RWPE2 (cell line): ENCODE data around the gene STK32A.

Source experiments
- ATAC-seq: fragments of 200-7000 bp; cut with Tn5 transposase; 3 replicates; pipeline ENCODE4 v1.9.1; 2021; ENCODE audit warnings: low read depth
- DNase-seq: peaks from one replicate; pipeline ENCODE4 v3.0.0-alpha.2; 2020; ENCODE audit warnings: low spot score
- H3K27ac ChIP-seq: fragments of 450-650 bp; 2 replicates; pipeline ENCODE4 v1.5.1; 2017; ENCODE audit warnings: mild to moderate bottlenecking; ENCODE audit not compliant: poor library complexity, severe bottlenecking
- H3K27me3 ChIP-seq: fragments of 250-450 bp; sonication (Bioruptor Pico); 2 replicates; pipeline ENCODE4 v1.5.1; 2021; ENCODE audit warnings: mild to moderate bottlenecking, moderate library complexity; ENCODE audit not compliant: insufficient read depth, poor library complexity, severe bottlenecking
- H3K36me3 ChIP-seq: fragments of 250-450 bp; sonication (Bioruptor Pico); 2 replicates; pipeline ENCODE4 v1.5.1; 2020; ENCODE audit warnings: low read depth, mild to moderate bottlenecking, moderate library complexity
- H3K4me1 ChIP-seq: fragments of 250-450 bp; sonication (Bioruptor Pico); 2 replicates; pipeline ENCODE4 v1.5.1; 2021; ENCODE audit warnings: mild to moderate bottlenecking, moderate library complexity; ENCODE audit not compliant: insufficient read depth, poor library complexity, severe bottlenecking
- H3K4me3 ChIP-seq: fragments of 250-450 bp; sonication (Bioruptor Pico); 2 replicates; pipeline ENCODE4 v1.5.1; 2021; ENCODE audit warnings: mild to moderate bottlenecking, moderate library complexity; ENCODE audit not compliant: severe bottlenecking
- H3K9me3 ChIP-seq: fragments of 250-450 bp; sonication (Bioruptor Pico); 2 replicates; pipeline ENCODE4 v1.5.1; 2021; ENCODE audit warnings: mild to moderate bottlenecking, moderate library complexity; ENCODE audit not compliant: severe bottlenecking
- TF ChIP-seq, protein P1 (sequence below): fragments of 450-650 bp; IDR thresholded peaks from one replicate; pipeline ENCODE4 v1.5.1; 2017; ENCODE audit warnings: mild to moderate bottlenecking, moderate library complexity; ENCODE audit not compliant: poor library complexity, severe bottlenecking

The STK32A gene

DNA sequence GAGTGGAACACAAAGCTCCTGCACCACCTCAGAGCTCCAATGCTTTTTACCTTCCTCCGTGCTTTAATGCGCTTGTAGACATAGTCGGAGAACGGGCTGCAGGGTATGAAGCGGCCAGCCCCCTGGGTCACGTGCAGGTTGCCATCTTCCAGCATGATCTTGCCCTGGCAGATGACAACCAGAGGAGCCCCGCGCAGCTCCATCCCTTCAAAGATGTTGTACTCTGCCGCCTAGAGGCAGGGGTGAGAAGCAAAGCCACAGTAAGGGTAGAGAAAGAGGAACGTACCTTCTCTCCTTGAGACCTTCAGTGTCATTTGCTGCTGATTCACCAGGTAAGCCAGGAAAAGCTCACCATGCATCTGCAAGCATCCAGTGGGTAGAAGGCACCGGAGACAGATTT is 162.8 kb downstream of the STK32A start:
- Histone ChIP-seq H3K36me3 (no peaks in the 10 kb centered on the region), H3K27me3 (no peaks in the 10 kb centered on the region), H3K27ac (no peak overlapping the region), H3K4me3 (no peak overlapping the region), H3K4me1 (no peaks in the 10 kb centered on the region), H3K9me3 (no peaks in the 10 kb centered on the region)
- DNase-seq (no peak), ATAC-seq (no peak)
- TF ChIP-seq, protein P1, sequence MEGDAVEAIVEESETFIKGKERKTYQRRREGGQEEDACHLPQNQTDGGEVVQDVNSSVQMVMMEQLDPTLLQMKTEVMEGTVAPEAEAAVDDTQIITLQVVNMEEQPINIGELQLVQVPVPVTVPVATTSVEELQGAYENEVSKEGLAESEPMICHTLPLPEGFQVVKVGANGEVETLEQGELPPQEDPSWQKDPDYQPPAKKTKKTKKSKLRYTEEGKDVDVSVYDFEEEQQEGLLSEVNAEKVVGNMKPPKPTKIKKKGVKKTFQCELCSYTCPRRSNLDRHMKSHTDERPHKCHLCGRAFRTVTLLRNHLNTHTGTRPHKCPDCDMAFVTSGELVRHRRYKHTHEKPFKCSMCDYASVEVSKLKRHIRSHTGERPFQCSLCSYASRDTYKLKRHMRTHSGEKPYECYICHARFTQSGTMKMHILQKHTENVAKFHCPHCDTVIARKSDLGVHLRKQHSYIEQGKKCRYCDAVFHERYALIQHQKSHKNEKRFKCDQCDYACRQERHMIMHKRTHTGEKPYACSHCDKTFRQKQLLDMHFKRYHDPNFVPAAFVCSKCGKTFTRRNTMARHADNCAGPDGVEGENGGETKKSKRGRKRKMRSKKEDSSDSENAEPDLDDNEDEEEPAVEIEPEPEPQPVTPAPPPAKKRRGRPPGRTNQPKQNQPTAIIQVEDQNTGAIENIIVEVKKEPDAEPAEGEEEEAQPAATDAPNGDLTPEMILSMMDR = no peak

- no peak for DNase-seq
- Histone ChIP-seq H3K36me3 (no peaks in the 10 kb centered on the region), H3K27me3 (no peaks in the 10 kb centered on the region), H3K4me3 (no peak overlapping the region), H3K9me3 (no peaks in the 10 kb centered on the region), H3K27ac (no peak overlapping the region), H3K4me1 (peaks cover 2% of the 10 kb centered on the region)
- TF ChIP-seq, protein P1 = no peak
- ATAC-seq = no peak
Observed at GRCh38 chr5:147398860-147399259, 164.0 kb downstream of the STK32A start.

GRCh38 chr5:147400126-147400809 is 165.4 kb downstream of the STK32A start:
- Histone ChIP-seq H3K36me3 (no peaks in the 10 kb centered on the region), H3K4me3 (no peak overlapping the region), H3K9me3 (no peaks in the 10 kb centered on the region), H3K27me3 (no peaks in the 10 kb centered on the region), H3K4me1 (peaks cover 10% of the 10 kb centered on the region), H3K27ac (no peak overlapping the region)
- DNase-seq (no peak), ATAC-seq (no peak)
- TF ChIP-seq, protein P1 = no peak

GRCh38 chr5:147400881-147401280 is 166.1 kb downstream of the STK32A start:
- peaks cover 10% of the 10 kb centered on the region for H3K4me1 ChIP-seq
- TF ChIP-seq, protein P1 = no peak
- no peaks in the 10 kb centered on the region for H3K27me3 ChIP-seq
- no peaks in the 10 kb centered on the region for H3K9me3 ChIP-seq
- DNase-seq (no peak), ATAC-seq (no peak)
- no peak overlapping the region for H3K27ac ChIP-seq
- H3K36me3 ChIP-seq = no peaks in the 10 kb centered on the region
- no peak overlapping the region for H3K4me3 ChIP-seq
